ENCODE measurements around the gene TENT4B.

DNA sequence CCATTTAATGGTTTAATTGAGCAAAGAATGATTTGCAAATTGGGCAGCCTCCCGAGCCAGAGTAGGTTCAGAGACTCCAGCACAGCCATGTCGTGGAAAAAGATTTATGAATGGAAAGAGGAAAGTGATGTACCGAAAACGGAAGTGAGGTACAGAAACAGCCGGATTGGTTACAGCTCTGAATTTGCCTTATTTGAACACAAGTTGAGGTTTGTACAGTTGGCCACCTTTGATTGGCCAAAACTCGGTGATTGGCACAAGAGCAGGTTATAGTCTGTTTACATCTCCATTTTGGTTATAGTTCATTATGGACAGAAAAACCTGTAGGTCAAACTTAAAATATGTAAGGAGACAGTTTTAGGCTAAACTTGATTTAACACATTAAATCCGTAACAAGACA is 44.5 kb downstream of the TENT4B start:
- TF ChIP-seq EP300 (IDR thresholded peaks at IDR 0.05) (no peak), POLR2AphosphoS5 (IDR thresholded peaks at IDR 0.05) (no peak)

All from upper lobe of left lung (tissue), 4 donors.